K562 (cell line): ENCODE results near the gene INPP1. TPM values are rescaled to one million over a fixed set of nuclear protein-coding genes. Genes with fewer than 3 reads are reported as not detected.

Experiments used
- ERF ChIP-seq: fragments of 450-650 bp; formaldehyde crosslinking; IDR thresholded peaks from 2 replicates; pipeline ENCODE4 v1.4.0; 2020; ENCODE audit warnings: mild to moderate bottlenecking, mixed read lengths
- FOSL1 ChIP-seq: fragments of 200-800 bp; sonication (Bioruptor generic); conservative IDR thresholded peaks from 2 replicates; pipeline ENCODE4 v1.6.1; 2016; ENCODE audit warnings: missing genetic modification characterization, missing compliant biosample characterization
- FOXP4 ChIP-seq: sonication (generic); formaldehyde crosslinking; IDR thresholded peaks from 2 replicates; pipeline ENCODE4 v1.8.0; 2022; ENCODE audit warnings: mild to moderate bottlenecking, missing genetic modification reagents, borderline replicate concordance
- HNRNPUL1 ChIP-seq: fragments of 200-400 bp; formaldehyde crosslinking; IDR thresholded peaks from 2 replicates; pipeline ENCODE4 v1.6.1; 2017; ENCODE audit warnings: low read length
- MXD1 ChIP-seq: fragments of 250-450 bp; sonication (Bioruptor Pico); IDR thresholded peaks from 2 replicates; pipeline ENCODE4 v1.8.0; 2021; ENCODE audit warnings: borderline replicate concordance, mild to moderate bottlenecking, moderate library complexity; ENCODE audit not compliant: poor library complexity, severe bottlenecking
- MXI1 ChIP-seq: IDR thresholded peaks from 2 replicates; pipeline ENCODE4 v1.6.1; 2011; ENCODE audit warnings: low read depth, mild to moderate bottlenecking, improper control_type of control experiment, low read length
- POLR2A ChIP-seq: fragments of 450-650 bp; conservative IDR thresholded peaks from 2 replicates; pipeline ENCODE4 v1.6.1; 2016
- U2AF1 ChIP-seq: fragments of 200-400 bp; formaldehyde crosslinking; optimal IDR thresholded peaks from 2 replicates; pipeline ENCODE3; 2017; ENCODE audit warnings: mild to moderate bottlenecking, low read depth, low read length, moderate library complexity
- ZBTB33 ChIP-seq: sonication (generic); formaldehyde crosslinking; IDR thresholded peaks from 2 replicates; pipeline ENCODE4 v1.8.1; 2023; ENCODE audit warnings: mild to moderate bottlenecking, missing genetic modification reagents
- ZBTB9 ChIP-seq: fragments of 450-650 bp; formaldehyde crosslinking; IDR thresholded peaks from 2 replicates; pipeline ENCODE4 v1.4.0; 2020; ENCODE audit warnings: mild to moderate bottlenecking, moderate library complexity
- ZNF655 ChIP-seq: fragments of 250-450 bp; sonication (Bioruptor Pico); IDR thresholded peaks from 2 replicates; pipeline ENCODE4 v1.5.0; 2021
- polyA plus RNA-seq, 8 experiments: library from polyadenylated mRNA; depleted of rRNA in 4 of 8; stranded (reverse) in 5 of 8; unstranded in 3 of 8; fragments of >200 nt; fragmentation: Nextera tagmentation in 2 of 8; fragmentation: Illumina TruSeq in 1 of 8; extraction: Ambion mirVana in 2 of 8; extraction: Trizol in 1 of 8; gene quantifications; 2 replicates each; pipeline versions ENCODE4 v1.2.1 to v1.2.3, GENCODE V29; 2011 to 2014; ENCODE audit warnings: inconsistent platforms in 1 of 8, missing spikeins in 1 of 8
- total RNA-seq, 7 experiments: library from RNA; depleted of rRNA in 6 of 7; stranded (reverse); fragments of >200 nt in 6 of 7; fragmentation: Illumina TruSeq in 2 of 7; extraction: Trizol in 2 of 7; gene quantifications; 2 replicates each; pipeline versions ENCODE4 v1.2.1 to v1.2.3, GENCODE V29; 2011 to 2021; ENCODE audit warnings: low replicate concordance in 1 of 7

INPP1 gene
- total and polyA plus RNA-seq, 9 of the 15 experiments (the other 6 are each of a cell fraction or from before 2014, with no cell fraction given), result 3.7 to 11.8 (median 6.5) TPM

- TF ChIP-seq ZNF655 (no peak), ZBTB33 (0 out of 2 replicates have a peak, but pooled peaks have one; percentile 38), HNRNPUL1 (no peak), MXI1 (no peak), FOSL1 (tag) (peak; percentile 79), U2AF1 (no peak), FOXP4 (CRISPR knock-in tag) (no peak), ZBTB9 (CRISPR knock-in tag) (no peak), ERF (CRISPR knock-in tag) (no peak), POLR2A (no peak), MXD1 (CRISPR knock-in tag) (no peak)
These were observed 37.6 kb downstream of the INPP1 start (continued) for GRCh38 chr2:190380962-190381412.
